ENCODE results near the gene MLYCD.

Gene MLYCD

DNA sequence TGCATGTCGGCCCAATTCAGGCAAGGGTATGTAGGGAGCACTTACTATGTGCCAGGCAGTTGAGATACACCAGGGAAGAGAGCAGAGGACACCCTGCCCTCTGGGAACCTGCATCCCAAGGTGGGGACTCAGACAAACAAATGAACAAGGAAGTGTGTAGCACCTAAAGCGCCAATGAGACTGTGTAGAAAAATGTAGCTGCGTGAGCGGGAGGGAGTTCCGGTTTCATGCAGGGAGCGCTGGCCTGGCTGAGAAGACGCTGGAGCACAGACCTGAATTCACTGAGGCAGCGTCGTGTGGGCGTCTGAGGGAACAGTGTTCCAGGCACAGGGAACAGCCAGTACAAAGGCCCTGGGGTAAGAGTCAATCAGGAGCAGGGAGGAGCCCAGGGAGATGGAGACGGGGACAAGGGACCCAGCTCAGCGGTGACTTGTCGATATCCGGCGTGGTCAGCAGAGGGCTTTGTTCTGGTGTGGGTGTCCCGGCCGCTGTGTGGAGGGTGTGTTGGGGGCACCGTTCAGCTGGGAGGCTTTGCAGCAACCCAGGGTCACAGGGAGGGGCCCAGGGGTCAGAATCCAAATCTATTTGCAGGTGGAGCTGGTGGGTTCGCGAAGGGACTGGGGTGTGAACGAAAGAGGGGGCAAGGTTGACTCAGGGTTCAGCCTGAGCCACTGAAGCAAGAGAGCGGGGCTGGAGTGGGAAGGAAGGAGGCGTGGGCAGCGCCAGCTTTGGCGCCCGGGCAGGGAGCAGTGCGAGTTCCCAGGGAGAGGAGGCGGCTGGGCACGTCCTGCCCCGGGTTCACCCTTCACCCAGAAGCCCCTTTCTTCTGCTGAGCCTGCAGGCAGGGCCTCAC is 36.3 kb downstream of the MLYCD start:
- Histone ChIP-seq H3K23ac (ENCODE audit: low read length in 2 of 2) (no peak overlapping the region), H2BK15ac (ENCODE audit: low read depth, poor library complexity, severe bottlenecking) (no peak overlapping the region), H3K4ac (ENCODE audit: low read depth in 1 of 2, low read length in 2 of 2) (no peak overlapping the region), H3K9me3 (ENCODE audit: control insufficient read depth, low read length) (no peaks in the 10 kb centered on the region), H3K27me3 (ENCODE audit: control insufficient read depth in 1 of 2, insufficient read depth in 1 of 2, low read length in 2 of 2) (peaks cover 39 to 54% of the 10 kb centered on the region in 2 experiments), H2BK5ac (ENCODE audit: low read depth, low read length, poor library complexity, severe bottlenecking) (no peak overlapping the region), H4K8ac (ENCODE audit: low read length) (no peak overlapping the region), H3K18ac (ENCODE audit: low read depth in 1 of 2, low read length in 2 of 2) (no peak overlapping the region), H3K27ac (ENCODE audit: low read length, poor library complexity, severe bottlenecking) (no peak overlapping the region), H2BK120ac (ENCODE audit: low read depth, low read length) (no peak overlapping the region), H3K4me3 (ENCODE audit: insufficient read depth in 1 of 2, low read depth in 1 of 2, low read length in 2 of 2) (no peak overlapping the region), H3K4me1 (ENCODE audit: control insufficient read depth, insufficient read depth, low read depth, low read length) (no peaks in the 10 kb centered on the region), H3K36me3 (ENCODE audit: control insufficient read depth in 1 of 2, insufficient read depth in 2 of 2, low read depth in 1 of 2, low read length in 2 of 2) (no peaks in the 10 kb centered on the region), H2BK12ac (ENCODE audit: low read length in 2 of 2) (no peak overlapping the region), H2AFZ (ENCODE audit: low read depth, low read length) (no peak overlapping the region), H2AK5ac (ENCODE audit: low read length, severe bottlenecking) (no peak overlapping the region), H3K4me2 (ENCODE audit: low read length, poor library complexity, severe bottlenecking) (no peak overlapping the region), H3K14ac (ENCODE audit: low read length in 2 of 2) (no peak overlapping the region), H3K79me1 (replicated peaks; ENCODE audit: low read length, poor library complexity, severe bottlenecking) (no peaks in the 10 kb centered on the region), H4K91ac (ENCODE audit: low read length) (no peak overlapping the region), H3K9ac (ENCODE audit: low read length) (no peak overlapping the region)
- DNase-seq: no peak
- WGBS: 90% methylated on average over 23 of the region's 30 CpGs

DNA sequence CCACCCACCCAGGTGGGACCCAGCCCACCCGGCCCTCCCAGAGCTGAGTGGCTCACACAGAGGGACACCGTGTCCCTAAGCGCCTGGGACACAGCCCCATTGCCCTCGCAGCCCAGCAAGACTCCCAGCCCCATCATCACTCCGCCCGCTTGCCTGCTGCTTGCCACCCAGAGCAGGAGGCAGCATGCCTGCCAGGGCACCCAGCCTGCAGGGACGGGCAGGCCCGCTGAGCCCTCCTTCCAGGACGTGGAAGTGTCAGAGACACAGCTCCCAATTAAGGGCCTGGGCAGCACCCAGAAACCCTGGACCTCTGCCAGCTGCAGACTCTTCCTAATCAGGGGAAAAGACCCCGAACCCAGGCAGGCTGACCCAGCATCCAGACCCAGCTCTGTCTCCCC is 36.9 kb downstream of the MLYCD start:
- H2BK5ac ChIP-seq (ENCODE audit: low read depth, low read length, poor library complexity, severe bottlenecking): no peak overlapping the region
- H3K4me1 ChIP-seq (ENCODE audit: control insufficient read depth, insufficient read depth, low read depth, low read length): no peaks in the 10 kb centered on the region
- H3K79me1 ChIP-seq (replicated peaks; ENCODE audit: low read length, poor library complexity, severe bottlenecking): no peaks in the 10 kb centered on the region
- H3K14ac ChIP-seq (ENCODE audit: low read length in 2 of 2): no peak overlapping the region
- no peak overlapping the region for H3K4me3 ChIP-seq (ENCODE audit: insufficient read depth in 1 of 2, low read depth in 1 of 2, low read length in 2 of 2)
- H2AFZ ChIP-seq (ENCODE audit: low read depth, low read length): no peak overlapping the region
- no peak overlapping the region for H3K18ac ChIP-seq (ENCODE audit: low read depth in 1 of 2, low read length in 2 of 2)
- H3K27me3 ChIP-seq (ENCODE audit: control insufficient read depth in 1 of 2, insufficient read depth in 1 of 2, low read length in 2 of 2): peaks cover 43 to 60% of the 10 kb centered on the region in 2 experiments
- DNase-seq: no peak
- H3K9ac ChIP-seq (ENCODE audit: low read length): no peak overlapping the region
- no peak overlapping the region for H2AK5ac ChIP-seq (ENCODE audit: low read length, severe bottlenecking)
- no peak overlapping the region for H3K27ac ChIP-seq (ENCODE audit: low read length, poor library complexity, severe bottlenecking)
- no peak overlapping the region for H4K91ac ChIP-seq (ENCODE audit: low read length)
- H2BK120ac ChIP-seq (ENCODE audit: low read depth, low read length): no peak overlapping the region
- WGBS: 84% methylated on average over 10 of the region's 10 CpGs
- H4K8ac ChIP-seq (ENCODE audit: low read length): no peak overlapping the region
- H2BK12ac ChIP-seq (ENCODE audit: low read length in 2 of 2): no peak overlapping the region
- no peak overlapping the region for H3K4me2 ChIP-seq (ENCODE audit: low read length, poor library complexity, severe bottlenecking)
- no peak overlapping the region for H2BK15ac ChIP-seq (ENCODE audit: low read depth, poor library complexity, severe bottlenecking)
- H3K9me3 ChIP-seq (ENCODE audit: control insufficient read depth, low read length): no peaks in the 10 kb centered on the region
- no peak overlapping the region for H3K23ac ChIP-seq (ENCODE audit: low read length in 2 of 2)
- H3K4ac ChIP-seq (ENCODE audit: low read depth in 1 of 2, low read length in 2 of 2): no peak overlapping the region
- H3K36me3 ChIP-seq (ENCODE audit: control insufficient read depth in 1 of 2, insufficient read depth in 2 of 2, low read depth in 1 of 2, low read length in 2 of 2): no peaks in the 10 kb centered on the region

DNA sequence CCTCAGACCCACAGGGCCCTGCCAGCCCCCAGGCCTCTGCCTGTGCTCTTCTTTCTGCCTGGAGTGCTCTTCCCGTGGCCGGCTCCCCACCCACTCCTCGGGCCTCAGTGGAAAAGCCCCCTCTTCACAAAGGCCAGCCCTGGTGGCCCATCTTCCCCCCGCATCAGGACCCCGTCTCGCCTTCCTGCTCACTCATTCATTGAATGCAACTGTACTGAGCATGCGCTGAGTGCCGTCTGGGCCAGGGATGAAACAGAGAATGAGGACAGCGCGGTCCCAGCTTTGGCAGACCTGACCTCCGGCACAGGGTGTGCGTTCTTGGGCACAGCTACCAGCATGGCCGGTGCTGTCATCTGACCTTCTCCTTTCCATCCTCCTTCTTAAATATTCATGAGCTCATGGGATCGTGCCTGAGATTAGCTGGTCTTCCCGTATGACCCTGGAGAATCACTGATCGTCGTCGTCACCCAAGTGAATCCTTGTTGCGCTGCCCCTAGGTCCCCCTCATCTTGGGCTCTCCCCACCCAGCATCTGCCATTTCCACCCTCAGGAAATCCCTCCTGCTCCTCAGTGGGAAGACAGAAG is 37.8 kb downstream of the MLYCD start:
- Histone ChIP-seq H3K4me1 (ENCODE audit: control insufficient read depth, insufficient read depth, low read depth, low read length) (no peaks in the 10 kb centered on the region), H4K91ac (ENCODE audit: low read length) (no peak overlapping the region), H4K8ac (ENCODE audit: low read length) (no peak overlapping the region), H3K9me3 (ENCODE audit: control insufficient read depth, low read length) (no peaks in the 10 kb centered on the region), H3K23ac (ENCODE audit: low read length in 2 of 2) (no peak overlapping the region), H3K14ac (ENCODE audit: low read length in 2 of 2) (no peak overlapping the region), H3K18ac (ENCODE audit: low read depth in 1 of 2, low read length in 2 of 2) (no peak overlapping the region), H3K4ac (ENCODE audit: low read depth in 1 of 2, low read length in 2 of 2) (no peak overlapping the region), H2BK120ac (ENCODE audit: low read depth, low read length) (no peak overlapping the region), H2BK15ac (ENCODE audit: low read depth, poor library complexity, severe bottlenecking) (no peak overlapping the region), H3K27me3 (ENCODE audit: control insufficient read depth in 1 of 2, insufficient read depth in 1 of 2, low read length in 2 of 2) (peaks cover 43 to 61% of the 10 kb centered on the region in 2 experiments), H2BK12ac (ENCODE audit: low read length in 2 of 2) (no peak overlapping the region), H3K36me3 (ENCODE audit: control insufficient read depth in 1 of 2, insufficient read depth in 2 of 2, low read depth in 1 of 2, low read length in 2 of 2) (no peaks in the 10 kb centered on the region), H3K9ac (ENCODE audit: low read length) (no peak overlapping the region), H2AK5ac (ENCODE audit: low read length, severe bottlenecking) (no peak overlapping the region), H3K79me1 (replicated peaks; ENCODE audit: low read length, poor library complexity, severe bottlenecking) (no peaks in the 10 kb centered on the region), H3K27ac (ENCODE audit: low read length, poor library complexity, severe bottlenecking) (no peak overlapping the region), H3K4me3 (ENCODE audit: insufficient read depth in 1 of 2, low read depth in 1 of 2, low read length in 2 of 2) (no peak overlapping the region), H2BK5ac (ENCODE audit: low read depth, low read length, poor library complexity, severe bottlenecking) (no peak overlapping the region), H2AFZ (ENCODE audit: low read depth, low read length) (no peak overlapping the region), H3K4me2 (ENCODE audit: low read length, poor library complexity, severe bottlenecking) (no peak overlapping the region)
- DNase-seq: no peak
- 93% methylated on average over 19 of the region's 19 CpGs for WGBS

DNA sequence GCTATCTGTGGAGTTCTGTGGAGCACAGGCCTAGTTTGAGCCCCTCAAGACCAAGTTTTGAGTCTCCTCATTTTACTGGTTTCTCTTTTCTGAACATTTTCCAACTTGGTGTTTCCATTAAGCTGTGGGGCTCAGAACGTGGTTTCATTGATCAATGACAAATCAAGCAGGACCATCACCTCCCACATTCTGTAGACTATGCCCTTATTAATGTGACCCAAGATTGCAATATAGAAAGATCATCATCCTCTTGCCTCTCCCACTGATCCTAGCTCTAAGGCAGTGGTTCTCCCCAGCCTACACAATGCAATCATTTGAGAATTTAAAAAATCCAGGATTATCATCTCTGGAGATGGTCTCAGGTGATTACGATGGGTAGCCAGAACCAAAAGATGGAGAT is 38.4 kb downstream of the MLYCD start:
- Histone ChIP-seq H3K18ac (ENCODE audit: low read depth in 1 of 2, low read length in 2 of 2) (no peak overlapping the region), H3K23ac (ENCODE audit: low read length in 2 of 2) (no peak overlapping the region), H3K4me1 (ENCODE audit: control insufficient read depth, insufficient read depth, low read depth, low read length) (no peaks in the 10 kb centered on the region), H3K9me3 (ENCODE audit: control insufficient read depth, low read length) (no peaks in the 10 kb centered on the region), H3K4me2 (ENCODE audit: low read length, poor library complexity, severe bottlenecking) (no peak overlapping the region), H2AK5ac (ENCODE audit: low read length, severe bottlenecking) (no peak overlapping the region), H2BK5ac (ENCODE audit: low read depth, low read length, poor library complexity, severe bottlenecking) (no peak overlapping the region), H3K36me3 (ENCODE audit: control insufficient read depth in 1 of 2, insufficient read depth in 2 of 2, low read depth in 1 of 2, low read length in 2 of 2) (no peaks in the 10 kb centered on the region), H3K79me1 (replicated peaks; ENCODE audit: low read length, poor library complexity, severe bottlenecking) (no peaks in the 10 kb centered on the region), H2BK15ac (ENCODE audit: low read depth, poor library complexity, severe bottlenecking) (no peak overlapping the region), H3K27ac (ENCODE audit: low read length, poor library complexity, severe bottlenecking) (no peak overlapping the region), H3K14ac (ENCODE audit: low read length in 2 of 2) (no peak overlapping the region), H3K4me3 (ENCODE audit: insufficient read depth in 1 of 2, low read depth in 1 of 2, low read length in 2 of 2) (no peak overlapping the region), H2BK12ac (ENCODE audit: low read length in 2 of 2) (no peak overlapping the region), H2BK120ac (ENCODE audit: low read depth, low read length) (no peak overlapping the region), H4K91ac (ENCODE audit: low read length) (no peak overlapping the region), H3K27me3 (ENCODE audit: control insufficient read depth in 1 of 2, insufficient read depth in 1 of 2, low read length in 2 of 2) (peaks cover 43 to 61% of the 10 kb centered on the region in 2 experiments), H2AFZ (ENCODE audit: low read depth, low read length) (no peak overlapping the region), H3K9ac (ENCODE audit: low read length) (no peak overlapping the region), H4K8ac (ENCODE audit: low read length) (no peak overlapping the region), H3K4ac (ENCODE audit: low read depth in 1 of 2, low read length in 2 of 2) (no peak overlapping the region)
- DNase-seq: no peak
- 82% methylated on average over 2 of the region's 2 CpGs for WGBS
